Liver (tissue), 9 donors: ENCODE results near the gene DHDDS. TPM values are rescaled to one million over a fixed set of nuclear protein-coding genes. Genes with fewer than 3 reads are reported as not detected.

ENCODE experiments used
- DNase-seq: peaks from one replicate; pipeline ENCODE4 v3.0.0-alpha.2; 2017; ENCODE audit warnings: low spot score
- H3K27ac ChIP-seq, 2 donors: one replicate each; pipeline ENCODE4 v1.7.0; 2013; ENCODE audit warnings: inconsistent platforms in 2 of 2, low read length in 2 of 2, control low read depth in 1 of 2, low read depth in 1 of 2, mild to moderate bottlenecking in 1 of 2
- H3K27me3 ChIP-seq, 4 donors: one replicate each; pipeline versions ENCODE4 v1.6.1 to v1.7.0; 2013; ENCODE audit warnings: low read length in 3 of 4, inconsistent platforms in 1 of 4, mild to moderate bottlenecking in 1 of 4, moderate library complexity in 1 of 4; ENCODE audit not compliant: control insufficient read depth in 4 of 4, insufficient read depth in 4 of 4
- H3K36me3 ChIP-seq, 4 donors: one replicate each; pipeline versions ENCODE4 v1.6.1 to v1.7.0; 2013; ENCODE audit warnings: low read length in 3 of 4, mild to moderate bottlenecking in 3 of 4, low read depth in 1 of 4, moderate library complexity in 1 of 4; ENCODE audit not compliant: control insufficient read depth in 4 of 4, insufficient read depth in 3 of 4
- H3K4me1 ChIP-seq, 4 donors: one replicate each; pipeline versions ENCODE4 v1.6.1 to v1.7.0; 2013; ENCODE audit warnings: low read length in 3 of 4, mild to moderate bottlenecking in 3 of 4, moderate library complexity in 1 of 4; ENCODE audit not compliant: control insufficient read depth in 4 of 4, insufficient read depth in 4 of 4
- H3K4me3 ChIP-seq, 3 donors: one replicate each; pipeline versions ENCODE4 v1.6.1 to v1.7.0; 2013; ENCODE audit warnings: low read length in 3 of 3, control low read depth in 1 of 3, low read depth in 1 of 3, mild to moderate bottlenecking in 1 of 3
- H3K9ac ChIP-seq, 2 donors: one replicate each; pipeline ENCODE4 v1.7.0; 2013; ENCODE audit warnings: low read length in 2 of 2, mild to moderate bottlenecking in 2 of 2, moderate library complexity in 2 of 2, control low read depth in 1 of 2, low read depth in 1 of 2
- H3K9me3 ChIP-seq, 4 donors: one replicate each; pipeline versions ENCODE4 v1.6.1 to v1.7.0; 2013; ENCODE audit warnings: low read length in 3 of 4; ENCODE audit not compliant: control insufficient read depth in 4 of 4
- FOXA1 ChIP-seq: IDR thresholded peaks from 2 replicates; pipeline ENCODE4 v1.6.1; 2016; ENCODE audit warnings: antibody characterized with exemption
- FOXA2 ChIP-seq: IDR thresholded peaks from 2 replicates; pipeline ENCODE4 v1.6.1; 2016; ENCODE audit warnings: antibody characterized with exemption
- GABPA ChIP-seq, 2 donors: IDR thresholded peaks in 1 of 2; conservative IDR thresholded peaks in 1 of 2; 2 replicates each; pipeline ENCODE4 v1.6.1; 2016; ENCODE audit warnings: antibody characterized with exemption in 2 of 2, mild to moderate bottlenecking in 1 of 2, moderate library complexity in 1 of 2
- HNF4A ChIP-seq, 2 donors: conservative IDR thresholded peaks; 2 replicates each; pipeline ENCODE4 v1.6.1; 2016; ENCODE audit warnings: antibody characterized with exemption in 2 of 2, mild to moderate bottlenecking in 2 of 2
- HNF4G ChIP-seq: IDR thresholded peaks from 2 replicates; pipeline ENCODE4 v1.6.1; 2016; ENCODE audit warnings: antibody characterized with exemption
- JUND ChIP-seq, 2 donors: IDR thresholded peaks; 2 replicates each; pipeline ENCODE4 v1.6.1; 2016; ENCODE audit warnings: antibody characterized with exemption in 2 of 2
- NR2F2 ChIP-seq: IDR thresholded peaks from 2 replicates; pipeline ENCODE4 v1.6.1; 2016; ENCODE audit warnings: antibody characterized with exemption
- RAD21 ChIP-seq, 2 donors: IDR thresholded peaks; 2 replicates each; pipeline ENCODE4 v1.6.1; 2016; ENCODE audit warnings: antibody characterized with exemption in 2 of 2, mild to moderate bottlenecking in 2 of 2
- RXRA ChIP-seq, 2 donors: IDR thresholded peaks; 2 replicates each; pipeline ENCODE4 v1.6.1; 2017 to 2018; ENCODE audit warnings: antibody characterized with exemption in 2 of 2, mild to moderate bottlenecking in 1 of 2
- SP1 ChIP-seq: IDR thresholded peaks from 2 replicates; pipeline ENCODE4 v1.6.1; 2018; ENCODE audit warnings: antibody characterized with exemption, mild to moderate bottlenecking
- TAF1 ChIP-seq: conservative IDR thresholded peaks from 2 replicates; pipeline ENCODE4 v1.6.1; 2016; ENCODE audit warnings: antibody characterized with exemption, mild to moderate bottlenecking
- WGBS: extraction: QIAGEN DNeasy Blood & Tissue Kit; methylation state at CpG from one replicate; pipeline ENCODE4 v1.1.7; 2013; 5-methylcytosine and 5-hydroxymethylcytosine counted together
- polyA plus RNA-seq, 2 donors: library from polyadenylated mRNA; stranded (reverse) in 1 of 2; unstranded in 1 of 2; fragments of 200-250 nt in 1 of 2; fragments of >200 nt in 1 of 2; fragmentation: Nextera tagmentation in 1 of 2; extraction: Ambion mirVana in 1 of 2; gene quantifications; one replicate each; pipeline versions ENCODE4 v1.2.1 to v1.2.3, GENCODE V29; 2013 to 2015
- total RNA-seq, 2 donors: library from RNA; depleted of rRNA; stranded (reverse); fragments of >200 nt; gene quantifications; one replicate each; pipeline ENCODE4 v1.2.3, GENCODE V29; 2014
- TF ChIP-seq, protein P1 (sequence below): IDR thresholded peaks from 2 replicates; pipeline ENCODE4 v1.6.1; 2016; ENCODE audit warnings: antibody characterized with exemption
- TF ChIP-seq, protein P2 (sequence below): IDR thresholded peaks from 2 replicates; pipeline ENCODE4 v1.6.1; 2016; ENCODE audit warnings: antibody characterized with exemption
- TF ChIP-seq, protein P3 (sequence below): IDR thresholded peaks from 2 replicates; pipeline ENCODE4 v1.6.1; 2016; ENCODE audit warnings: antibody characterized with exemption
- TF ChIP-seq, protein P4 (sequence below): fragments of 150-350 bp; IDR thresholded peaks from 2 replicates; pipeline ENCODE4 v1.5.1; 2017; ENCODE audit warnings: improper control_type of control experiment, low read depth, low read length; ENCODE audit not compliant: missing input control
- donor health status: healthy.
- donor health status: healthy.
- donor health status: healthy.
- donor health status: healthy.
- donor health status: healthy.

DHDDS gene
- total and polyA plus RNA-seq, 4 donors = 10.6 to 21.7 (median 16.6) TPM

DNA sequence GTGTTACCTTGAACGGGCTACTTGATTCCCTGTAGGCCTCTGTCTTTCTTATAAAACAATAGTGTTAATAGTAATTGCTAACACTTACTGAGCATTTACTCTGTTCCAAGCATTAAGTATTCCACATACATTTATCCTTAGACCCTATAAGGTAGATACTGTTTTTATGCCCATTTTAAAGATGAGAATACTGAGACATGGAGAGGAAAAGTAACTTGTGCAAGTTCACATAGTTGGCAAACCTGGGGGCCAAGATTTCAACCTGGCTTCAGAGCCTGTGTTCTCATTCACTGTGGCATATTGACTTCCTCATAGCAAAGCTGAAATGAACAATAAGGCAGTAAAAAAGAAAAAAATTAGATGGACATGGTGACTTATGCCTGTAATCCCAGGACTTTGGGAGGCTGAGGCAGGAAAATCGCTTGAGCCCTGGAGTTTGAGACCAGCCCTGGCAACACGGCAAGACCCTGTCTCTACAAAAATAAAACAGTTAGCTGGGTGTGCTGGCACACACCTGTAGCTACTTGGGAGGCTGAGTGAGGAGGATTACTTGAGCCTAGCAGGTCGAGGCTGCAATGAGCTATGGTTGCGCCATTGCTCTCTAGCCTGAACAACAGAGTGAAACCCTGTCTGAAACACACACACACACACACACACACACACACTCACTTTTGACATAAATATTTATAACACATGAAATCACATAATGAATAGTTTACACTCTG lies 20.5 kb downstream of the DHDDS start:
- Histone ChIP-seq H3K27ac (no peak overlapping the region), H3K36me3 (peaks cover 4 to 28% (median 23%) of the 10 kb centered on the region in 4 donors), H3K4me3 (no peak overlapping the region), H3K27me3 (no peaks in the 10 kb centered on the region), H3K9me3 (no peaks in the 10 kb centered on the region), H3K9ac (no peak overlapping the region), H3K4me1 (no peaks in the 10 kb centered on the region)
- 97% methylated on average over 5 of the region's 5 CpGs for WGBS
- DNase-seq = no peak
- TF ChIP-seq GABPA (IDR thresholded peaks at IDR 0.05 in 1 of 2, conservative IDR thresholded peaks at IDR 0.05 in 1 of 2) (no peak), HNF4G (no peak), NR2F2 (no peak), TAF1 (no peak), JUND (IDR thresholded peaks at IDR 0.05) (no peak), FOXA1 (no peak), RAD21 (IDR thresholded peaks at IDR 0.05) (no peak), HNF4A (conservative IDR thresholded peaks at IDR 0.05) (no peak), FOXA2 (no peak), RXRA (IDR thresholded peaks at IDR 0.05) (no peak), SP1 (no peak)
- TF ChIP-seq, protein P1, sequence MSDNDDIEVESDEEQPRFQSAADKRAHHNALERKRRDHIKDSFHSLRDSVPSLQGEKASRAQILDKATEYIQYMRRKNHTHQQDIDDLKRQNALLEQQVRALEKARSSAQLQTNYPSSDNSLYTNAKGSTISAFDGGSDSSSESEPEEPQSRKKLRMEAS = no peak
- TF ChIP-seq, protein P2, sequence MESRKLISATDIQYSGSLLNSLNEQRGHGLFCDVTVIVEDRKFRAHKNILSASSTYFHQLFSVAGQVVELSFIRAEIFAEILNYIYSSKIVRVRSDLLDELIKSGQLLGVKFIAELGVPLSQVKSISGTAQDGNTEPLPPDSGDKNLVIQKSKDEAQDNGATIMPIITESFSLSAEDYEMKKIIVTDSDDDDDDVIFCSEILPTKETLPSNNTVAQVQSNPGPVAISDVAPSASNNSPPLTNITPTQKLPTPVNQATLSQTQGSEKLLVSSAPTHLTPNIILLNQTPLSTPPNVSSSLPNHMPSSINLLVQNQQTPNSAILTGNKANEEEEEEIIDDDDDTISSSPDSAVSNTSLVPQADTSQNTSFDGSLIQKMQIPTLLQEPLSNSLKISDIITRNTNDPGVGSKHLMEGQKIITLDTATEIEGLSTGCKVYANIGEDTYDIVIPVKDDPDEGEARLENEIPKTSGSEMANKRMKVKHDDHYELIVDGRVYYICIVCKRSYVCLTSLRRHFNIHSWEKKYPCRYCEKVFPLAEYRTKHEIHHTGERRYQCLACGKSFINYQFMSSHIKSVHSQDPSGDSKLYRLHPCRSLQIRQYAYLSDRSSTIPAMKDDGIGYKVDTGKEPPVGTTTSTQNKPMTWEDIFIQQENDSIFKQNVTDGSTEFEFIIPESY = no peak
- TF ChIP-seq, protein P3, sequence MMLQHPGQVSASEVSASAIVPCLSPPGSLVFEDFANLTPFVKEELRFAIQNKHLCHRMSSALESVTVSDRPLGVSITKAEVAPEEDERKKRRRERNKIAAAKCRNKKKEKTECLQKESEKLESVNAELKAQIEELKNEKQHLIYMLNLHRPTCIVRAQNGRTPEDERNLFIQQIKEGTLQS = no peak
- TF ChIP-seq, protein P4, sequence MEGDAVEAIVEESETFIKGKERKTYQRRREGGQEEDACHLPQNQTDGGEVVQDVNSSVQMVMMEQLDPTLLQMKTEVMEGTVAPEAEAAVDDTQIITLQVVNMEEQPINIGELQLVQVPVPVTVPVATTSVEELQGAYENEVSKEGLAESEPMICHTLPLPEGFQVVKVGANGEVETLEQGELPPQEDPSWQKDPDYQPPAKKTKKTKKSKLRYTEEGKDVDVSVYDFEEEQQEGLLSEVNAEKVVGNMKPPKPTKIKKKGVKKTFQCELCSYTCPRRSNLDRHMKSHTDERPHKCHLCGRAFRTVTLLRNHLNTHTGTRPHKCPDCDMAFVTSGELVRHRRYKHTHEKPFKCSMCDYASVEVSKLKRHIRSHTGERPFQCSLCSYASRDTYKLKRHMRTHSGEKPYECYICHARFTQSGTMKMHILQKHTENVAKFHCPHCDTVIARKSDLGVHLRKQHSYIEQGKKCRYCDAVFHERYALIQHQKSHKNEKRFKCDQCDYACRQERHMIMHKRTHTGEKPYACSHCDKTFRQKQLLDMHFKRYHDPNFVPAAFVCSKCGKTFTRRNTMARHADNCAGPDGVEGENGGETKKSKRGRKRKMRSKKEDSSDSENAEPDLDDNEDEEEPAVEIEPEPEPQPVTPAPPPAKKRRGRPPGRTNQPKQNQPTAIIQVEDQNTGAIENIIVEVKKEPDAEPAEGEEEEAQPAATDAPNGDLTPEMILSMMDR = no peak

DNA sequence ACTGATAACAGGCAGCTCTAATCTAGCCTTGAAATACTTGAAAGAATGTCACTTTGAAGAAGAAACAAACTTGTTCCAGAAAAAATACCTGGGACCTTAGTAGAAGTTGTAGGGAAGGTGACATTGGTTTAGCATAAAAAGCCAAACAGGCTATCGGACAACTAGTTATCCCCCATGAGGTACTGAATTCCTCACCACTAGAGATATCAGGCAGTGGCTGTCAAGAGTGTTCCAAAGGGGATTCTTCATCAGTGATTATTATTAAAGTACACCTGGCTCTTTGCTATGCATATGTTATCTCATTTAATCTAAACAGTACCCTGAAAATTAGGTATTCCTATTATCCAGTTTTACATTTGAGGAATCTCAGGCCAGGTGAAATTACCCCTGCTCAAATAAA lies 27.0 kb downstream of the DHDDS start:
- Histone ChIP-seq H3K9ac (no peak overlapping the region), H3K36me3 (peaks cover 0 to 42% (median 10%) of the 10 kb centered on the region in 4 donors), H3K4me1 (no peaks in the 10 kb centered on the region), H3K4me3 (no peak overlapping the region), H3K9me3 (no peaks in the 10 kb centered on the region), H3K27ac (no peak overlapping the region), H3K27me3 (no peaks in the 10 kb centered on the region)
- 95% methylated on average over 1 of the region's 1 CpG for WGBS
- no peak for DNase-seq
- TF ChIP-seq GABPA (IDR thresholded peaks at IDR 0.05 in 1 of 2, conservative IDR thresholded peaks at IDR 0.05 in 1 of 2) (no peak), SP1 (no peak)
